Activated CD8-positive, alpha-beta memory T cell treated with anti-CD3 and anti-CD28 coated beads, Interleukin-2, amount 50 U/mL, for 48 hours (primary cell): ENCODE measurements around the gene RCBTB1.
A peak's percentile ranks its signal among the peaks of the same experiment; 100 is the strongest.
"Not testable (repeated sequence)": the region's sequence is repeated elsewhere in the genome, so short reads cannot be mapped to it uniquely, and the experiment has no call there.

ENCODE experiments used
- DNase-seq: peaks from one replicate; pipeline ENCODE4 v3.0.0-alpha.2; 2020

RCBTB1 gene

DNA sequence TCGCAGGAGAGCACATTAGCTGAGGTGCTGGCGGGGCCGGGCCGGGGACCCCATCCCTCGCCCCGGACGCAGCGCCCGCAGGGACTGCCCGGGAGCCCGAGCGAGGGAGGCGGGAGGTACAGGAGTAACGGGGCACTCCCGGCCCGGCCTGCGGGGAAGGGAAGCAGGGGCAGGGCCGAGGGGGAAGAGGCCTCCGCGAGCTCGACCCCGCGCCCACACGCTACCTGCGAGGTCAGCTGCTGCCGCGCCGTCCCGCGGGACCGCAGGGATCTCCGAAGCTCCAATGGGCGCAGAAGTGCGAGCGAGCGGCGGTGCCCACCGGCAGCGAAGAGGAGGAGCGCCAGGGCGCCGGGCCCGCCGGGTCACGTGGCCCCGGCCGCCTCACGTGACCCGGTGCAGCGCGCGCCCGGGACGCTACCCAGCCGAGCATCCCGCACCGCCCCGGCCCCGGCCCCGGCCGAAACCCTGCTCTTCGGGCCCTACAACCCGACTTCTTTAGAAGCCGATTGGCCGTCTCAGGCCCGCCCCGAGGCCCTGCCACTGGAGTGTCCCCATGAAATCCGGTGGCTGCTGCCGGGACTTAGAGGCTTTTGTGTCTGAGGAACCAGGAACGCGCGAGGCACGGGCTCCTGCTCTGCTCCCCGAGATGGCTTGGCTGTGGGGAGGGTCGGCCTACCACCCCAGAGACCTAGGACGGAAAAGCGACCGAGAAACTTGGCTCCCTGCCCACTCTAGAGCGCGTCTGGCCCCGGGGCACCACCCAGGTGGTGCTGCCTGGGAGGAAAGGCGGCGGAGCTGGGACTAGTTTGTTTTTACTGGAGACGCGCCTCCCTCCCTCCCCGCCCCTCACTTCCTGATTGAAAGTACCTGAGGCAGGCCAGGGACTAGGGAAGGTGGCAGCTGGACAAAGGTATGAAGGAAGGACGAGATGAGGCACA, at the start of gene RCBTB1:
RCBTB1 (minus strand) TSS at position 339 of the 938 bp plus-strand sequence. CDS start 18,279 bp downstream, outside the sequence.
- DNase-seq, result peak; percentile 86

DNA sequence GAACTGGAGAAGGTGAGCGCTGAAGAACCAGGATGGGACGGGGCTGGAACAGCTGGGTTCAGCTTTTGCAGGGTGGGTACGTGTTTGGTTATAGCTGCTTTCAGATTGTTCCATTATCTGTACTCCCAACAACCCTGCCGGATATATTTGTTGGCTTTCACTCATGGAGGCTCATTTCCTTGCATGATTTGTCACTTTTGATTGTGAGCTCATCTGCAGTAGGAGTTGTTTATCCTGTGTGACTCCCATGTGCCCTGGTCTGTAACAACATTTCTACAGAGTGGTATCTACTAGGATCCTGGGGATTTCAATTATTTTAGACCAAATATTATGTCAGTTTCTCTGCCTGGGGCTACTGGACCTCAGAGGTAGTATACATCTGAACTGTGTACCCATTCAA, 48.4 kb upstream of the RCBTB1 start:
- DNase-seq, result no peak

DNA sequence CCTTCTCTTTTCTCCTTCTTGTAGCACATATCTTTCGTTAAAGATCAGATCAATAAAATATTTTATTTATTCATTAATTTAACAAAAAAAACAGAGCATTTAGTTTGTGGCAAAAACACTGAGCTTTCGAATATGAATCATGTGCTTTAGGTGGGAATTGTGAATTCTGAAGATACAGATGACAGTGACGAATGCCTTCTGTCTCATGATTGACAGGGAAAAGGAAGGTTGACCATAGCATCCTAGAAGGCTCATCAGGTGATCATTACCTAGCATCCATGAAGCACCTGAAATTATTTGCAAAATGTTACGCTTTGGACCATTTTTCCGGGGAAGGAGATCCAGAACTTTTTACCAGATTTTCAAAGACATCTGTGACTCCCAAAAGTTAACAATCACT, 46.8 kb upstream of the RCBTB1 start:
- DNase-seq, result no peak

DNA sequence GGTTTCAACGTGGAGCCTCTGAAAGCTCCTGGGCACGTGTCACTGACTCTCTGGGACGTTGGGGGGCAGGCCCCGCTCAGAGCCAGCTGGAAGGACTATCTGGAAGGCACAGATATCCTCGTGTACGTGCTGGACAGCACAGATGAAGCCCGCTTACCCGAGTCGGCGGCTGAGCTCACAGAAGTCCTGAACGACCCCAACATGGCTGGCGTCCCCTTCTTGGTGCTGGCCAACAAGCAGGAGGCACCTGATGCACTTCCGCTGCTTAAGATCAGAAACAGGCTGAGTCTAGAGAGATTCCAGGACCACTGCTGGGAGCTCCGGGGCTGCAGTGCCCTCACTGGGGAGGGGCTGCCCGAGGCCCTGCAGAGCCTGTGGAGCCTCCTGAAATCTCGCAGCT, 45.2 kb upstream of the RCBTB1 start:
- no peak for DNase-seq

DNA sequence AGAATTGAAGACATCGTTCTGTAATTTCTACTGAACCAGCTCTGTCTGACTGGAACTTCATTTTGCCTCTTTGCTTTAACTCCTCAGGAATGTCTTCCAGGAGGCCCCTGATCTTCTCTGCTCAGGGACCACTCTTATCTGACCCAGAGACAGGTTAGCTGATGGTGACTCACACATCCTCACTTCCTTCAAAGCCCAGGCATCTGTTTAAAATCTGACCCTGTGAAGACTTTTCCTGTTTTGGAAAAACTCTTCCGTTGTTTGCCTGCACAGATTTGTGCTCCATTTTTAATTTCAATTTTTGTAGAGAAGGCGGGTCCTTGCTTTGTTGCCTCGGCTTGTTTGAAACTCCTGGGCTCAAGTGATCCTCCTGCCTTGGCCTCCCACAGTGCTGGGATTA, 44.6 kb upstream of the RCBTB1 start:
- DNase-seq, result no peak

DNA sequence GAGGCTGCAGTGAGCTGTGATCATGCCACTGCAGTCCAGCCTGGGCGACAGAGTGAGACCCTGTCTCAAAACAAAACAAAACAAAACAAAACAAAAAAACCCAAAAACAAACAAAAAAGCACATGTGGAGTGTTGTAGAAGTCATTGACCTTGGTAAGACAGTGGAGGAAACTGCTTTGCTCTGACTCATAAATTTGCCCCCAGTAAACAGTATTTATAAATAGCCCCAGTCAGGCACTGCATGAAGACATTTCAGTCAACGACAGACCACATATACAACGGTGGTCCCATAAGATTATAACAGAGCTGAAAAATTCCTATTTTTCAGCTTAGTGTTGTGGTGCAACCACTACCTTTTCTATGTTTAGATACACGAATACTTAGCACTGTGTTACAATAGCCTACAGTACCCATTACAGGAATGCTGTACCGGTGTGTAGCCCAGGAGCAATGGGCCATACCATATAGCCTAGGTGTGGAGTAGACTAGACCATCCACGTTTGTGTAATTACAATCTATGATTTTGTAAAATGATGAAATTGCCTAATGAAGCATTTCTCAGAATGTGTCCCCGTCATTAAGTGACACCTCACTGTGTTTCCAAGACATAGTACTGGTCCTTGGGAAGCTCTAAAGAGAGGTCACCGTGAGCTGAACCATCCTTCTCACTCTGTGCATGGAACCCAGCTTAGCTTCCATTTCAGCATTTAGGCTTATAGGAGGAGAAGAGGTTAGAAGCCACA, 44.0 kb upstream of the RCBTB1 start:
- no peak for DNase-seq

DNA sequence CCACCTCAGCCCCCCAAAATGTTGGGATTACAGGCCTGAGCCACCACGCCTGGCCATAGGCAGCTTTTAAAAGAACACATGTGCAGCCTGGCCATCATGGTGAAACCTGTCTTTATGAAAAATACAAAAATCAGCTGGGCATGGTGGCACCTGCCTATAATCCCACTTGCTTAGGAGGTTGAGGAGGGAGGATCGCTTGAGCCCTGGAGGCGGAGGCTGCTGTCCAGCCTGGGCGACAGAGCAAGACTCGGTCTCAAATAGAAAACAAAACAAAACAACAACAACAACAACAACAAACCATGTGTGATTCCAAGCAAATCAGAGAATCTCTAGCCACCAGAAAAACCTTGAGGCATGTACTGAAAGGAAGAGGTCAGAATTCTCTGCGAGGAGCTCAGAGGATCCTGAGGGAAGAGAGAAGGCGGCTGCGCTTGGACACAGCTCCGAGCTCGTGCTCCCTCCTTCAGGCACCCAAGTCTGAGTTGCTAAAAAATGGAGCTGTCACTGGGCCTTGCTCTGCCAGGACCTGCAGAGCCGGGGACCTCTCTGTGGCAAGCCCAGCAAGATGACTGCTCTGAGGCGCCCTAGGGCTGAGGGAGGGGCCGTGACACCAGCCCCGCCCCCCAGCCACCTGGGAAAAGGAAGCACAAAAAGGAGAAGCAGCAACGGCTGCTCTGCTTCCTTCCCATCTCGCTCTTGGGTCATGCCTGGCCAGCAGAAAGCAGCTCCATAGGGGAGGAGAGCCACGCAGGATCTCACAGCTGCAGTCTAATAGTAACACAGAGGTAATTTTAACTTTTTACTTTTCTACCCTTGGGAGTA, 42.7 kb upstream of the RCBTB1 start, which contains the start of gene ARL11:
ARL11 (plus strand) TSS at position 677 of the 822 bp plus-strand sequence. CDS start 1,941 bp downstream, outside the sequence.
- peak; percentile 79 for DNase-seq

DNA sequence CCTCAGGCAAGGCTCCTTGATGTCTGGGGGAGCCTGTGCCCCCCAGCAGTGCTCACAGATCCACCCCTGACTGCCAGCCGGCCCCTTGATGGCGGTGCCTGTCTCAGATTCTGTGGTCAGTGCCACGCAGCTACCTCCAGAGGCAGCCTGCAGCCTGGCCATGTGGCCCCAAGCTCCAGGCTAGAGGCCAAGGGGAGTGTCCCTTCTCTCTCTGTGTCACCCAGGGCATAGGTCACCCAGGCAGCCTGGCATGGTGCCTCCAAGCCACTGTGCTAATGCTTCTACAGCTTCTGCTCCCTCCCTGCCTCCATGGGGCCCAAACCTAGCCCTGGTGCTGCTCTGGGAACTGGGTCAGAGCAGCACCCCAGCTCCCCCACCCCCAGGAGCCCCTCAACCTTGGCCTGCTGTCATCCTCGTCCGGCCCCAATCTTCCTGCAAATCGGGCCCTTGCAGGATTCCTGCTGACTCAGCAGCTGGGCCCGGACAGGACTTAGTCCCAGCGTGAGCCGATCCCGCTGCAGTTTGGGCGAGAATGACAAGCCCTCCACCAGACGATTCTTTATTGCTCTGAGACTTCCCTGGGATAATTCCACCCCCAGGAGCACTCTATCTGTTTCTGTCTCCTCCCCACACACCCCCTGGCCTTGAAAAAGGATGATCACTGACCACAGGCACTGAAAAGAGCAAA, 40.2 kb upstream of the RCBTB1 start:
- DNase-seq, result no peak

DNA sequence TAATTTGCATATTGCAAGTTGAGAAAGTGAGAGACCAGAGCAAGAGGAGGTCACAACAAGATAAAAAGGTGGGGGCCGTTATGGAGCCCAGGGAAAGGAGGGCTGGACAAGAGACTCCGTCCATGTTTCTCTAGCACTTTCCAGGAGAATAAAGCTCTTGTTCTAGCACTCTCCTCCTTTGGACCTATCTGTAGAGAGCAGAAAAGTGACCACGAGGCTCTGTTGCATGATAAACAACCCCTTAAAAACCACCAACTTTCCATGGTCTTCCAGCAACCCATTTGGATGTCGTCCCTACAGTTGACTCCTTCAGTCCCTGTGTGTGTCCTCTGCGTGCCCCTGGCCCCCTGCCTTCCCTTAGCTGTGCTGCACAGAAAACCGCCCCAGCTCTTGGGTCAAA, 38.9 kb upstream of the RCBTB1 start:
- DNase-seq, result no peak

DNA sequence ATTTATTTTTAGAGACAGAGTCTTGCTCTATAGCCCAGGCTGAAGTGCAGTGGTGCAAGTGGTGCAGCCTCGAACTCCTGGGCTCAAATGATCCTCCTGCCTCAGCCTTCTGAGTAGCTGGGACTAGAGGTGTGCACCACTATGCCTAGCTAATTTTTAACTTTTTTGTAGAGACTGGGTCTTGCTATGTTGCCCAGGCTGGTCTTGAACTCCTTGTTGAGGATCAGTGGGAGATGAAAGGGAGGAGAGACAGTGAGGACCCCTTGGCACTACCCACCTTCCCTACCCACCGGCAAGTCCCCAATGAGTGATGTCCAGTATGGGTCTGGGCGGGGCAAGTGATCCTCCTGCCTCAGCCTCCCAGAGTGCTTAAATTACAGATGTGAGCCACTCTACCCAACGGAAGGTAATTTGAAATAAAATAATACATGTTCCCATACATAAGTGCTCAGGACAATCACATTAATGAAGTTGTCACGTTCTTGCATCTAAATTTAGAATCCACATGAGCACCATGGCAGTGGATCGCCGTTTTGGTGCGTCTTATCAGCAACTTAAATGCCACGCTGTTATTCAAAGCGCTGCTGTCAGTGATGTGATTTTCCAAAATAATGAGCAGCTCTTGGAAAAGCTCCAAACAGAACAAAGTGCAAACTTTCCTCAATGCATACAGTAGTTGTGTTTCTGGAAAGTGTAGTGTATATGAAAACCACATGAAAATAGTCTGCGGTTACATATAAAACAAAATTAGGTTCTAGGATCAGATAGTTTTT, 37.0 kb upstream of the RCBTB1 start:
- DNase-seq, result no peak

DNA sequence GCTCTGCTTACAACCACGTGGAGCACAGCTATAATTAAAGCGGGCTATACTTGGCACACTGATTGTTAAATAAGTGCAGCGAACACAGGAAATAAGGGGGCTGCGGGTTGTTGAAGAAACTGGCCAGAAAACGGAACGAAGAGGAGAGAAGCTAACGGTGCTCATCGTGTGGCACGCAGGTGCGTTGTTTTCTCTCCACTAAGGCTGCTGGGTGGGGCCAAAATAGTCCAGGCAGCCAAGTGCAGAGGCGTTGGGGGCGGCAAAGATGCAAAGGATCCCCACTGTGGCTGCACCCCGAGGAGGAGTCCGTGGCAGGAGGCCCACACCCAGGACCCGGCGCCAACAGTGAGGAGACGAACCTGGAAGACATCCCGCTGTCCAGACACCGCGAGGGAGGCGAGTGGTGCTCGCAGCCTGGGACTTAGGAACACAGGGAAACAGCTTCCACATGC, 34.8 kb upstream of the RCBTB1 start:
- DNase-seq, result no peak

DNA sequence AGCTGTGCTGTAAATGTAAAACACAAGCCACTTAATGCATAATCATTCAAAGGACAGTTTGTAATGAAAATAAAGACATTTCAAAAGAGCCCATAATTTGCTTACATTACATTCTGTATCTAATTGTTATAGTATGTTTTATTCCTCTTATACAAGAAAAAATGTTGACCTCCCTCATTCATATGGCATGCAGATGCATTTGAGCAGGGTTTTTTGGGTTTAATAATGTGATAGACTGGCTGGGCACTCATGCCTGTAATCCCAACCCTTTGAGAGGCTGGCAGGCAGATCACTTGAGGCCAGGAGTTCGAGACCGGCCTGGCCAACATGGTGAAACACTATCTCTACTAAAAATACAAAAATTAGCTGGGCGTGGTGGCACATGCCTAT, 31.3 kb upstream of the RCBTB1 start:
- DNase-seq, result no peak

DNA sequence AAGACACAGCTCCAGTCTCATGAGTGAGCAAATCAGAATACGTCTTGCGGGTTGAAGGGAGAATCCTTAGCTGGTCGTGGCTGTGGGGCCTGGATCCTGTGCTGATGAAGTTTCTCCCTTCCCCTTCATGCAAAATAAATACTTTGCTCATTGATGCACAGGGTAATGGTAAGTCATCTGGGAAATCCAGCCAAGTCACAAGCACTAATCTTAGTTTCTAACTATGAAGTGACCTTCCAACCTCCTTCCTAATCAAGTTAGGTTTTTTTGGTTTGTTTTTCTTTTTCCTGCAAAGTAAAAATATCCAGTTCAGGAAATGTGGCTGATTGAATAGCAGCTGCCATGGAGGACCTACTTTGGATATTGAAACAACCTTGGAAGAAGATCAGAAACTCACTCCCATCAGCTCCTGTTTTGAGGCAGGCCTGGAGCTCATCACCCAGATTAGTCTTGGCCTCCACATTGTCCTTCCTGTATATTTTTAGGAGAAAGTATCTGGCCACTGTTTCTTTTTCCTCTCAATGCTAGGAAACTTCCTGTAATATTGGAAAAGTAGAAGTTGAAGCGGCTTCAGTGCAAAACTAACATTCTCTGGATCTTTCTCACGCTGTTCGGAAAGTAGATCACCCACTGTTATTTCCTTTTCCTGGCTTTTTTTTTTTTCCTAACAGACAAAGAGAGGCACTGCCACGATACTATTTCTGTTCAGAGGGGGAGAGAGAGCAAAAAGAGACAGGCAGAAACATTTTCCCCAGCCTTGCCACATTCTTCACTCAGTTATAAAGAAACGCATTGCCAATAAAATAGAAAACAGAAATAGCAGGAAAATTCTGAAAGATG, 30.7 kb upstream of the RCBTB1 start:
- DNase-seq, result no peak

DNA sequence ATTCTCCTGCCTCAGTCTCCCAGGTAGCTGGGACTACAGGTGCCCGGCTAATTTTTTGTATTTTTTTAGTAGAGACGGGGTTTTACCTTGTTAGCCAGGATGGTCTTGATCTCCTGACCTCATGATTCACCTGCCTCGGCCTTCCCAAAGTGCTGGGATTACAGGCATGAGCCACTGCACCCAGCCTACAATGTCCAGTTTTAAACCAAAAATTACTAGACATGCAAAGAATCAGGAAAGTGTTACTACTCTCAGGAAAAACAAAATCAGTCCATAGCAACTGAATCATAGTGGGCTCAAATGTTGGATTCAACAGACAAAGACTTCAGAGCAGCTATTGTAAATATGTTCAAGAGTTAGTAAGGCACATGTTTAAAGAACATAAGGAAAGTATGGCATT, 26.7 kb upstream of the RCBTB1 start:
- DNase-seq, result not testable (repeated sequence)

DNA sequence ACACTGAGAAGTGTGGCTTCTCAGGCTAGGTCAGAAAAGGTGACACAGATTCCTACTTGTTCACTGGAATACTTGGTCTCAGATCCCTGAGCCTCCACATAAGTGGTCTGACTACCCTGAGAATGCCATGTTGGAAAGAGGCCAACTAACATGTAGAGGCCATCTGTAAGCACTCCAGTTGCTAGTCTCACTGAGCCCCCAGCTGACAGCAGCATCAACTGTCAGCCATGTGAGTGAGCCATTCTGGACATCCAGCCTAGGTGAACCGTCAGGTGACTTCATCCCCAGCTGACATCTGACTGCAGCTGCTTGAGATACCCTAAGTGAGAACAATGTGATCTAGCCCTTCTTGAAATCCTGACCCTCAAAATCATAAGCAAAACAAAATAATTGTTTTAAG, 24.8 kb upstream of the RCBTB1 start:
- no peak for DNase-seq

DNA sequence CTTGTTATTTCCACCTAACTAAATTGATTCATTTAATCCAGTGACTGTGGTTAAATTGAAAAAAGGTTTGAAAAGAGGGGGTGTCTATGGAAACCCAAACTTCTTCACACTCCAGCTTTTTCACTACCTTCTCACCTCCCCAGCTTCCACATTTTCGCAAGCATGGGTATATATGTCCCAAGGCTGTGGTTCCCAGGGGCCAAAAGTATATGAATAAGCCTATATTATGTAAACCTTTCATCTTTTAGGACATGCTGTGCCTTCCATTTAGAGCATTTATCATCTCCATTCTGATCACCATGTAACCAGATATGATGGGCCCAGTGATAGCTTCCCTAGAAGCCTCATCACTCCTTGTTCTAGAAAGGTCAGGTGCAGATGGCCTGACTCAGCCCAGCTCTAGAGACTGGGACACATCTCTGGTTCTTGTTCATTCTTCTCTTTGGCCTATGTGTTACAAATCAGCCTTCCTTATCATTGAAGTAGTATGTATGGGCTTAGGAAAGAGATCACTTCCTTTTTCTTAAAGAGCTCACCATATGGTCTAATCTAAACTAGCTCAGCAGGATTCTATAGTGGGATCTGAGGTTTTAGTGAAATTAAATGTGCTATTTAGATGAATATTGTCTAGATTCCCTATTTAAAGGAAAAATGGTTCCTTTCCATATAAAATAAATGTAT, 23.4 kb upstream of the RCBTB1 start:
- no peak for DNase-seq

DNA sequence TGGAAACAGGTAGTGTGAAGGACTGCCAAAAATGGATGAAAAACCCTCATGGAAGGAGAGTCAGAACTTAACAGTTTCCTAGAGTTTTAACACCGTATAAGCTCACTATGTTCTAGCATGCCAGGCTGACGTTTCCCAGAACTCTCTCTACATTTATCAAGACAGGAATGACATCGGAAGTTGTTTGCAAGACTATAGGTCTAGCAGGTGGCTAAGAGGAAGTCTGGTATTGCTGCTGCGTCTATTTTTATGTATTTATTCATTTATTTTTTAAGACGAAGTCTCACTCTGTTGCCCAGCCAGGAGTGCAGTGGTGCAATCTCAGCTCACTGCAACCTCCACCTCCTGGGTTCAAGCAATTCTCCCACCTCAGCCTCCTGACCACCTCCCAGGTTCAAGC, 22.4 kb upstream of the RCBTB1 start:
- DNase-seq, result no peak

DNA sequence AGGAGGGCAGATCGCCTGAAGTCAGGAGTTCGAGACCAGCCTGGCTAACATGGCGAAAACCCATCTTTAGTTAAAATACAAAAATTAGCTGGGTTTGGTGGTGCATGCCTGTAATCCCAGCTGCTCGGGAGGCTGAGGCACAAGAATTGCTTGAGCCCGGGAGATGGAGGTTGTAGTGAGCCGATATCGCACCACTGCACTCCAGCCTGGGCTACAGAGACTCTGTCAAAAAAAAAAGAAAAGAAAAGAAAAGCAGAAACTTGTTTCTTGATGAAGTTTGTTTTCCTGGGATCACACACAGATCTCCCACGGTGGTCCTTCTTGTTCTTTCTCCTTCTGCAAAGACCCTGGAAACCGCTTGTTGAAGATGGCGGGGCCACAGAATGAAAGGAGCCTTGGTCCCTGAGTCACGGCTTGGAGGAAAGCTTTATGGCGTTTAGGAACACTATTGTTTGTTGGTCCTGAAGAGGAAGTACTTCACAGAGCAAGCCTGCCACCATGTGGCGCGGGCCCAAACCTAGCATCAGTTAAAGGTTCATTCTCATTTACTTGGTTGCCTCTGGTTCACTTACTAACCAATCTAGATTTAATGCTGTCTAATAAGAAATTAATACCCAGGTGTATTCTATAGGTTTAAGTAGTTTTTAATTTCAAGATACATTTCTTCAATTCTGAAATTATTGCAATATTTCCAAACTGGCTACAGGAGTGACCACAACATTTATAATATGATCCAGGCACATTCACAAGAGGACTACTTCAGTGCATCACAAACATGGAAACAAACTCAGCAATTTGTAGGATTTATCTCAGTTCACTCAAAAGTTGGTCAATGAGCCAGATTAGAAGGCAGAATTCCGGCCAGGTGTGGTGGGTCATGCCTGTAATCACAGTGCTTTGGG, 21.6 kb upstream of the RCBTB1 start:
- DNase-seq, result peak; percentile 85

DNA sequence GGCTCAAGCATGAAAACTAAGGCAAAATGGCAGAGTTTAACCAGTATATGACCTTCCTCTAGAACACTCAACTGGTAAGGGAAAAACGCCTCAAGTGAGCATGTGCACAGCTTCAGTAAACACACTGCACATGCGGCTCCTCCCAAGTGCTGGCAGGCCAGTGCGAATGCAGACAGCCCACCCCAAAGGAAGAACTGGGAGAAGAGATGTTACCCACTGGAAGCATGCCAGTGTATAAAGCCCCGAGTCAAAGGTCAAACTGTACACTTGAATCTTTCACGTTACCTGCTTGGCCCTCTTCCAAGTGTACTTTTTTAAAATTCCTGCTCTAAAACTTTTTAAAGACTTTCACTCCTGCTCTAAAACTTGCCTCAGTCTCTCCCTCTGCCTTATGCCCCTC, 19.2 kb upstream of the RCBTB1 start:
- DNase-seq, result no peak
